Measurements from ENCODE around the gene RRP7A. TPM values are rescaled to one million over a fixed set of nuclear protein-coding genes. Genes with fewer than 3 reads are reported as not detected.

RRP7A gene
- total and polyA plus RNA-seq, 3 donors from 2014 or later = 30.8 to 62.8 (median 43.3) TPM

GRCh38 chr22:42475122-42475521, 44.5 kb downstream of the RRP7A start:
- TF ChIP-seq CTCF (IDR thresholded peaks at IDR 0.05) (no peak), POLR2A (IDR thresholded peaks at IDR 0.05) (no peak)
- Histone ChIP-seq H3K4me3 (no peak overlapping the region), H3K27me3 (no peaks in the 10 kb centered on the region), H3K27ac (no peak overlapping the region), H3K9me3 (no peaks in the 10 kb centered on the region), H3K36me3 (ENCODE audit: low read depth, missing control alignments) (no peaks in the 10 kb centered on the region), H3K4me1 (no peaks in the 10 kb centered on the region)
- WGBS, 2 donors = 97 to 100% methylated on average over 2 of the region's 2 CpGs
- no peak for DNase-seq
- intact Hi-C loops (cut with DNase I; ENCODE audit: low total_unique reads) = no loop called here

- Histone ChIP-seq H3K27me3 (no peaks in the 10 kb centered on the region), H3K36me3 (ENCODE audit: low read depth, missing control alignments) (no peaks in the 10 kb centered on the region), H3K4me1 (no peaks in the 10 kb centered on the region), H3K9me3 (no peaks in the 10 kb centered on the region), H3K4me3 (no peak overlapping the region), H3K27ac (no peak overlapping the region)
- WGBS, 2 donors = 81 to 85% methylated on average over 5 of the region's 5 CpGs
- peak; percentile 19 for DNase-seq
- peak; percentile 37 to 59 (median 42) for TF ChIP-seq CTCF (IDR thresholded peaks at IDR 0.05)
- no peak for TF ChIP-seq POLR2A (IDR thresholded peaks at IDR 0.05)
- intact Hi-C loops (cut with DNase I; ENCODE audit: low total_unique reads) = no loop called here
Observed at GRCh38 chr22:42473484-42474193, 46.0 kb downstream of the RRP7A start.

GRCh38 chr22:42472671-42473070, 46.9 kb downstream of the RRP7A start:
- WGBS, 2 donors = 84% methylated on average over 8 of the region's 8 CpGs

GRCh38 chr22:42471441-42471840, 48.2 kb downstream of the RRP7A start:
- no peak overlapping the region for H3K27ac ChIP-seq
- H3K27me3 ChIP-seq = no peaks in the 10 kb centered on the region
- DNase-seq = no peak
- no peaks in the 10 kb centered on the region for H3K9me3 ChIP-seq
- intact Hi-C loops (cut with DNase I; ENCODE audit: low total_unique reads) = no loop called here
- H3K36me3 ChIP-seq (ENCODE audit: low read depth, missing control alignments) = no peaks in the 10 kb centered on the region
- no peaks in the 10 kb centered on the region for H3K4me1 ChIP-seq
- no peak for TF ChIP-seq CTCF (IDR thresholded peaks at IDR 0.05)
- TF ChIP-seq POLR2A (IDR thresholded peaks at IDR 0.05) = no peak
- WGBS, 2 donors = 81 to 96% methylated on average over 1 of the region's 1 CpG
- no peak overlapping the region for H3K4me3 ChIP-seq

More at GRCh38 chr22:42472671-42473070, 46.9 kb downstream of the RRP7A start:
- intact Hi-C loops (cut with DNase I; ENCODE audit: low total_unique reads) = no loop called here
- Histone ChIP-seq H3K9me3 (no peaks in the 10 kb centered on the region), H3K4me1 (no peaks in the 10 kb centered on the region), H3K4me3 (no peak overlapping the region), H3K27ac (no peak overlapping the region), H3K36me3 (ENCODE audit: low read depth, missing control alignments) (no peaks in the 10 kb centered on the region), H3K27me3 (no peaks in the 10 kb centered on the region)
- no peak for DNase-seq
- TF ChIP-seq POLR2A (IDR thresholded peaks at IDR 0.05) (no peak), CTCF (IDR thresholded peaks at IDR 0.05) (no peak)
